B cell (primary cell): ENCODE measurements around the gene BCL10. TPM values are rescaled to one million over a fixed set of nuclear protein-coding genes. Genes with fewer than 3 reads are reported as not detected.
"Not testable (repeated sequence)": the region's sequence is repeated elsewhere in the genome, so short reads cannot be mapped to it uniquely, and the experiment has no call there.

Experiments used
- ATAC-seq: fragments of 200-7000 bp; cut with Tn5 transposase; one replicate; pipeline ENCODE4 v1.10.0; 2021; ENCODE audit warnings: low read depth, mild to moderate bottlenecking, moderate number of reproducible peaks, moderate library complexity
- CTCF ChIA-PET: fragments of 350-600 bp; sonication (Branson Sonifier 250); formaldehyde crosslinking; loops from one replicate; lab custom pipeline; 2021; ENCODE audit warnings: antibody characterized with exemption, inconsistent platforms; lab: Charles Lee
- POLR2A ChIA-PET: fragments of 350-600 bp; sonication (Branson Sonifier 250); formaldehyde crosslinking; loops from one replicate; lab custom pipeline; 2021; ENCODE audit warnings: antibody characterized with exemption; lab: Charles Lee
- DNase-seq: peaks from one replicate; pipeline ENCODE4 v3.0.0; 2013
- H2AFZ ChIP-seq: 2 replicates; pipeline ENCODE4 v1.6.1; 2012; ENCODE audit warnings: mild to moderate bottlenecking, low read depth, low read length; ENCODE audit not compliant: insufficient read depth, poor library complexity, severe bottlenecking
- H3K27ac ChIP-seq, 2 donors: 1 replicate in 1 of 2; 2 replicates in 1 of 2; pipeline ENCODE4 v1.5.1; 2012 to 2013; ENCODE audit warnings: low read length in 2 of 2, mild to moderate bottlenecking in 2 of 2, moderate library complexity in 1 of 2
- H3K27me3 ChIP-seq, 4 experiments: fragments of 200-600 bp in 1 of 4; sonication (generic) in 1 of 4; replicated peaks in 1 of 4; 1 replicate in 2 of 4; 2 replicates in 2 of 4; pipeline versions ENCODE4 v1.6.1 to v1.7.0; 2013 to 2016; ENCODE audit warnings: low read length in 3 of 4, mild to moderate bottlenecking in 2 of 4, mixed read lengths in 1 of 4, moderate library complexity in 1 of 4; ENCODE audit not compliant: insufficient read depth in 4 of 4, control insufficient read depth in 3 of 4; ENCODE audit errors: control extremely low read depth in 1 of 4
- H3K36me3 ChIP-seq, 2 experiments: replicated peaks in 1 of 2; 1 replicate in 1 of 2; 2 replicates in 1 of 2; pipeline versions ENCODE4 v1.6.1 to v1.7.1; 2013; ENCODE audit warnings: low read length in 1 of 2; ENCODE audit not compliant: insufficient read depth in 2 of 2, control insufficient read depth in 1 of 2; ENCODE audit errors: control extremely low read depth in 1 of 2, extremely low read depth in 1 of 2
- H3K4me1 ChIP-seq, 2 donors: fragments of 200-600 bp in 1 of 2; sonication (generic) in 1 of 2; 1 replicate in 1 of 2; 2 replicates in 1 of 2; pipeline versions ENCODE4 v1.5.1 to v1.6.1; 2013 to 2017; ENCODE audit warnings: low read length in 2 of 2; ENCODE audit not compliant: control insufficient read depth in 2 of 2, insufficient read depth in 2 of 2
- H3K4me2 ChIP-seq: replicated peaks from 2 replicates; pipeline ENCODE3; 2012; ENCODE audit warnings: mild to moderate bottlenecking, low read depth, low read length; ENCODE audit not compliant: poor library complexity, severe bottlenecking
- H3K4me3 ChIP-seq, 5 experiments: fragments of 200-600 bp in 1 of 5; sonication (generic) in 1 of 5; 1 replicate in 3 of 5; 2 replicates in 2 of 5; pipeline versions ENCODE4 v1.5.1 to v1.7.0; 2011 to 2016; ENCODE audit warnings: low read length in 4 of 5, mild to moderate bottlenecking in 4 of 5, low read depth in 2 of 5, control low read depth in 1 of 5, moderate library complexity in 1 of 5; ENCODE audit not compliant: insufficient read depth in 1 of 5; ENCODE audit errors: control extremely low read depth in 1 of 5, extremely low read depth in 1 of 5
- H3K79me2 ChIP-seq: fragments of 200-600 bp; sonication (generic); one replicate; pipeline ENCODE4 v1.6.0; 2016; ENCODE audit warnings: low read length; ENCODE audit not compliant: control insufficient read depth, insufficient read depth
- H3K9ac ChIP-seq: fragments of 200-600 bp; sonication (generic); 2 replicates; pipeline ENCODE4 v1.6.1; 2017; ENCODE audit warnings: mild to moderate bottlenecking, low read length, moderate library complexity
- H3K9me3 ChIP-seq, 3 donors: one replicate each; pipeline versions ENCODE4 v1.6.1 to v1.7.1; 2013; ENCODE audit warnings: low read length in 2 of 3; ENCODE audit not compliant: control insufficient read depth in 2 of 3, insufficient read depth in 1 of 3; ENCODE audit errors: control extremely low read depth in 1 of 3
- H4K20me1 ChIP-seq: 2 replicates; pipeline ENCODE4 v1.6.0; 2012; ENCODE audit warnings: mild to moderate bottlenecking, low read length; ENCODE audit not compliant: insufficient read depth, control insufficient read depth, poor library complexity, severe bottlenecking
- H3K27ac Mint-ChIP-seq: one replicate; pipeline ENCODE4 v1.8.0; 2021; ENCODE audit warnings: mixed read lengths
- H3K27me3 Mint-ChIP-seq: one replicate; pipeline ENCODE4 v1.8.0; 2021; ENCODE audit warnings: mixed read lengths
- H3K4me1 Mint-ChIP-seq: one replicate; pipeline ENCODE4 v1.8.0; 2021; ENCODE audit warnings: mixed read lengths
- H3K4me3 Mint-ChIP-seq: one replicate; pipeline ENCODE4 v1.8.0; 2021; ENCODE audit warnings: mixed read lengths
- H3K9me3 Mint-ChIP-seq: one replicate; pipeline ENCODE4 v1.8.0; 2022; ENCODE audit warnings: mixed read lengths; ENCODE audit not compliant: insufficient read depth
- EZH2 ChIP-seq: IDR thresholded peaks from 2 replicates; pipeline ENCODE4 v1.6.1; 2012; ENCODE audit warnings: borderline replicate concordance, low read depth, mild to moderate bottlenecking, moderate library complexity, low read length; ENCODE audit not compliant: insufficient read depth, poor library complexity, severe bottlenecking
- WGBS: methylation state at CpG from one replicate; pipeline ENCODE4 v1.1.5; 2013; ENCODE audit warnings: missing lambda C conversion rate; ENCODE audit not compliant: insufficient coverage; 5-methylcytosine and 5-hydroxymethylcytosine counted together
- intact Hi-C: fragments of 100-400 bp; cut with micrococcal nuclease; formaldehyde crosslinking; loops from one replicate; pipeline ENCODE4 v1.10.0; 2022
- polyA plus RNA-seq: library from polyadenylated mRNA; depleted of rRNA; stranded (reverse); fragments of >200 nt; gene quantifications from 2 replicates; pipeline ENCODE4 v1.2.3, GENCODE V29; 2012
- total RNA-seq, 2 donors: library from RNA; stranded (reverse); fragments of 120-200 nt in 1 of 2; gene quantifications; 1 replicate in 1 of 2; 2 replicates in 1 of 2; pipeline versions ENCODE4 v1.2.3 to v1.2.4, GENCODE V29; 2013 to 2022
- TF ChIP-seq, protein P1 (sequence below): fragments of 200-600 bp; IDR thresholded peaks from one replicate; pipeline ENCODE4 v1.8.0; 2022; ENCODE audit warnings: antibody characterized with exemption, mild to moderate bottlenecking

Gene BCL10
- total and polyA plus RNA-seq, 2 donors (not counting 1 experiment from before 2014, with no cell fraction given) = 26.2 to 60.5 TPM

DNA sequence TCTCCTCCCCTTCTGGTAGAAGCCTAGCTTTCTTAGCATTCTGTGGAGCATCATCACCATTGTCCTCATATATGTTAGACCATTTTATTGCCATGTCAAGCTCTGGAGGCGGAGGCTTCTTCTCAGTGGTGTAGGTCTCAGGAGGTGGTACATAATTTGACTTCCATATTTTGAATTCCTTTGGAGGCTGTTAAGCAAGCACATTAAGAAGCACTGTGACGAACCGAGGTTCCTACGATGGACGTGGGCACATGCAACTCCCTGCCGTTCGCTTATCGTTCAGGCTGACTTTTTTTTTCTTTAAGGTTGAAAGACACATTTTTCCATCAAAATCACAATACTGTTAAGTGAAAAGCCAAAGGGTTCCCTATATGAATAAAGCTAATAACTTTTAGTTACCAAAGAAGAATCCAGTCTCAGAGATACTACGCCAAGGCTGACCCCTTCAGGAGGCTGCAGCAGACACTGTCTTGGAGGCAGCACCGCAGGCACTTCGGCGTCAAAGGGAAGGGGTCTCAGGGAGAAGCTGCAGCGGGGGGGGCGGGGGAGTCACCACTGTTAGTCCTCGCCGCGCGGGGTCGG is 17.8 kb downstream of the BCL10 start:
- TF ChIP-seq EZH2 = no peak
- TF ChIP-seq, protein P1, sequence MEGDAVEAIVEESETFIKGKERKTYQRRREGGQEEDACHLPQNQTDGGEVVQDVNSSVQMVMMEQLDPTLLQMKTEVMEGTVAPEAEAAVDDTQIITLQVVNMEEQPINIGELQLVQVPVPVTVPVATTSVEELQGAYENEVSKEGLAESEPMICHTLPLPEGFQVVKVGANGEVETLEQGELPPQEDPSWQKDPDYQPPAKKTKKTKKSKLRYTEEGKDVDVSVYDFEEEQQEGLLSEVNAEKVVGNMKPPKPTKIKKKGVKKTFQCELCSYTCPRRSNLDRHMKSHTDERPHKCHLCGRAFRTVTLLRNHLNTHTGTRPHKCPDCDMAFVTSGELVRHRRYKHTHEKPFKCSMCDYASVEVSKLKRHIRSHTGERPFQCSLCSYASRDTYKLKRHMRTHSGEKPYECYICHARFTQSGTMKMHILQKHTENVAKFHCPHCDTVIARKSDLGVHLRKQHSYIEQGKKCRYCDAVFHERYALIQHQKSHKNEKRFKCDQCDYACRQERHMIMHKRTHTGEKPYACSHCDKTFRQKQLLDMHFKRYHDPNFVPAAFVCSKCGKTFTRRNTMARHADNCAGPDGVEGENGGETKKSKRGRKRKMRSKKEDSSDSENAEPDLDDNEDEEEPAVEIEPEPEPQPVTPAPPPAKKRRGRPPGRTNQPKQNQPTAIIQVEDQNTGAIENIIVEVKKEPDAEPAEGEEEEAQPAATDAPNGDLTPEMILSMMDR = no peak
- H2AFZ ChIP-seq = peak overlapping the region; percentile 86
- H3K4me1 Mint-ChIP-seq = peaks cover 37% of the 10 kb centered on the region

DNA sequence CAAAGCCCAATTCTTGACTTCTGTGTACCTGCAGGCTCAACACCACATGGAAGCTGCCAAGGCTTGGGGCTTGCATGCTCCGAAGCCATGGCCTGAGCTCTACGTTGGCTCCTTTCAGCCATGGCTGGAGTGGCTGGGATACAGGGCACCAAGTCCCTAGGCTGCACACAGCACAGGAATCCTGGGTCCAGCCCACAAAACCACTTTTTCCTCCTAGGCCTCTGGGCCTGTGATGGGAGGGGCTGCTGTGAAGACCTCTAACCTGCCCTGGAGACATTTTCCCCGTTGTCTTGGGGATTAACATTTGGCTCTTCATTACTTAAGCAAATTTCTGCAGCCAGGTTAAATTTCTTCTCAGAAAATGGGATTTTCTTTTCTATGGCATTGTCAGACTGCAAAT is 27.4 kb downstream of the BCL10 start:
- H3K4me1 ChIP-seq, H3K79me2 ChIP-seq, H3K27ac Mint-ChIP-seq, H3K27me3 Mint-ChIP-seq, H3K27me3 ChIP-seq, DNase-seq, H3K9me3 ChIP-seq, H3K27ac ChIP-seq, H2AFZ ChIP-seq, H3K4me1 Mint-ChIP-seq, H3K4me3 ChIP-seq, ATAC-seq, intact Hi-C loops, POLR2A ChIA-PET, H3K4me3 Mint-ChIP-seq, H3K9me3 Mint-ChIP-seq, H3K4me2 ChIP-seq, H3K9ac ChIP-seq: not testable (repeated sequence)
- H3K36me3 ChIP-seq = peaks cover 8 to 29% of the 10 kb centered on the region in 2 experiments
- CTCF ChIA-PET = interaction anchor here (1.1 to 12.2 kb wide), 2 partner anchors 304 to 459 kb away, joined by 3 to 223 read pairs; partner anchors contain the start of gene ZNHIT6
- H4K20me1 ChIP-seq = peaks cover 19% of the 10 kb centered on the region
- 100% methylated on average over 2 of the region's 3 CpGs for WGBS

More for the DNA sequence above, 17.8 kb downstream of the BCL10 start:
- H3K4me3 Mint-ChIP-seq = peak overlapping the region; percentile 95
- H3K4me1 ChIP-seq = peaks cover 17 to 18% of the 10 kb centered on the region in 2 donors
- H3K4me2 ChIP-seq = peak overlapping the region; percentile 95
- peaks cover 0 to 4% (median 0%) of the 10 kb centered on the region in 3 donors for H3K9me3 ChIP-seq
- peaks cover 68% of the 10 kb centered on the region for H3K79me2 ChIP-seq
- intact Hi-C loops = loop anchor here (1.0 to 10.0 kb wide), 8 partner anchors 18 to 450 kb away; partner anchors contain the start of genes BCL10, MCOLN3, SYDE2 and ZNHIT6
- H4K20me1 ChIP-seq = peaks cover 21% of the 10 kb centered on the region
- CTCF ChIA-PET = interaction anchor here (0.6 to 12.2 kb wide), 18 partner anchors 10 to 777 kb away, joined by 3 to 223 read pairs (median 6); partner anchors contain the start of gene BCL10
- no peaks in the 10 kb centered on the region for H3K27me3 Mint-ChIP-seq
- WGBS = 20% methylated on average over 8 of the region's 19 CpGs
- H3K4me3 ChIP-seq = peak overlapping the region; percentile 66 to 94 (median 85)
- peak overlapping the region; percentile 87 for H3K9ac ChIP-seq
- peak overlapping the region in 1 of 2 donors; percentile 83 for H3K27ac ChIP-seq
- peaks cover 9 to 18% of the 10 kb centered on the region in 2 experiments for H3K36me3 ChIP-seq
- peak overlapping the region; percentile 59 for H3K27ac Mint-ChIP-seq
- no peaks in the 10 kb centered on the region for H3K9me3 Mint-ChIP-seq
- no peak for DNase-seq
- no peak for ATAC-seq
- POLR2A ChIA-PET = interaction anchor here (0.6 to 1.4 kb wide), 3 partner anchors 18 to 314 kb away, joined by 3 to 26 read pairs (median 6); partner anchors contain the start of gene BCL10
- H3K27me3 ChIP-seq = no peaks in the 10 kb centered on the region
